ENCODE data around the gene FOXN3.

- TF ChIP-seq CTCF (IDR thresholded peaks at IDR 0.05) (no peak), POLR2A (IDR thresholded peaks at IDR 0.05) (no peak)
These were observed 157.0 kb downstream of the FOXN3 start for GRCh38 chr14:89259951-89260609.
